GM23338 (cell line): Measurements from ENCODE around the gene HBS1L. TPM values are rescaled to one million over a fixed set of nuclear protein-coding genes. Genes with fewer than 3 reads are reported as not detected.

Experiments used
- ATAC-seq: fragments of 200-7000 bp; cut with Tn5 transposase; 3 replicates; pipeline ENCODE4 v1.9.1; 2020
- DNase-seq: peaks from one replicate; pipeline ENCODE4 v3.0.0-alpha.2; 2015; ENCODE audit warnings: low spot score
- H2AFZ ChIP-seq: fragments of 200-600 bp; sonication (generic); 2 replicates; pipeline ENCODE4 v1.8.0; 2016; ENCODE audit warnings: antibody characterized with exemption, mild to moderate bottlenecking, moderate library complexity
- H3F3A ChIP-seq: fragments of 200-600 bp; sonication (generic); replicated peaks from 2 replicates; pipeline ENCODE4 v1.8.0; 2017; ENCODE audit warnings: antibody characterized with exemption, mixed run types, low read depth
- H3K27ac ChIP-seq: fragments of 200-600 bp; sonication (generic); 2 replicates; pipeline ENCODE4 v1.6.1; 2016; ENCODE audit warnings: low read depth
- H3K27me3 ChIP-seq: fragments of 200-600 bp; sonication (generic); 2 replicates; pipeline ENCODE4 v1.8.0; 2016; ENCODE audit warnings: mild to moderate bottlenecking, mixed run types, moderate library complexity; ENCODE audit not compliant: insufficient read depth
- H3K36me3 ChIP-seq: fragments of 200-600 bp; sonication (generic); 2 replicates; pipeline ENCODE4 v1.8.0; 2016; ENCODE audit warnings: mild to moderate bottlenecking; ENCODE audit not compliant: insufficient read depth
- H3K4me1 ChIP-seq: fragments of 200-600 bp; sonication (generic); 2 replicates; pipeline ENCODE4 v1.8.0; 2016; ENCODE audit warnings: mild to moderate bottlenecking, moderate library complexity; ENCODE audit not compliant: insufficient read depth
- H3K4me2 ChIP-seq: fragments of 200-600 bp; sonication (generic); 2 replicates; pipeline ENCODE4 v1.7.1; 2017; ENCODE audit warnings: mixed run types
- H3K4me3 ChIP-seq: fragments of 200-600 bp; sonication (generic); 2 replicates; pipeline ENCODE4 v1.6.1; 2016; ENCODE audit warnings: mixed run types
- H3K79me2 ChIP-seq: fragments of 200-600 bp; sonication (generic); replicated peaks from 2 replicates; pipeline ENCODE4 v1.8.0; 2017; ENCODE audit warnings: mild to moderate bottlenecking; ENCODE audit not compliant: insufficient read depth
- H3K9me2 ChIP-seq: fragments of 200-600 bp; sonication (generic); 2 replicates; pipeline ENCODE4 v1.8.0; 2017; ENCODE audit not compliant: insufficient read depth
- H4K20me1 ChIP-seq: fragments of 200-600 bp; sonication (generic); replicated peaks from 2 replicates; pipeline ENCODE4 v1.8.0; 2017; ENCODE audit warnings: mild to moderate bottlenecking; ENCODE audit not compliant: insufficient read depth
- H3K27ac Mint-ChIP-seq: 2 replicates; pipeline ENCODE4 v1.8.0; 2020; ENCODE audit warnings: inconsistent platforms, mild to moderate bottlenecking, moderate library complexity, mixed read lengths
- H3K27me3 Mint-ChIP-seq: 3 replicates; pipeline ENCODE4 v1.8.0; 2022; ENCODE audit warnings: low read depth, mild to moderate bottlenecking, moderate library complexity, mixed read lengths, inconsistent platforms; ENCODE audit not compliant: insufficient read depth, poor library complexity
- H3K36me3 Mint-ChIP-seq: 3 replicates; pipeline ENCODE4 v1.8.0; 2021; ENCODE audit warnings: low read depth, mild to moderate bottlenecking, inconsistent platforms, moderate library complexity, mixed read lengths
- H3K4me1 Mint-ChIP-seq: 3 replicates; pipeline ENCODE4 v1.8.0; 2020; ENCODE audit warnings: mild to moderate bottlenecking, inconsistent platforms, mixed read lengths
- H3K4me3 Mint-ChIP-seq: 3 replicates; pipeline ENCODE4 v1.8.0; 2021; ENCODE audit warnings: moderate library complexity, mild to moderate bottlenecking, inconsistent platforms, mixed read lengths
- H3K9me3 Mint-ChIP-seq: 3 replicates; pipeline ENCODE4 v1.8.0; 2020; ENCODE audit warnings: moderate library complexity, mild to moderate bottlenecking, inconsistent platforms, mixed read lengths
- EZH2phosphoT487 ChIP-seq: fragments of 200-600 bp; sonication (generic); IDR thresholded peaks from one replicate; pipeline ENCODE4 v1.8.1; 2018; ENCODE audit warnings: antibody characterized with exemption; ENCODE audit not compliant: unreplicated experiment
- JUNB ChIP-seq: IDR thresholded peaks from one replicate; pipeline ENCODE4 v1.6.1; 2016; ENCODE audit warnings: antibody characterized with exemption; ENCODE audit not compliant: unreplicated experiment
- NANOG ChIP-seq: IDR thresholded peaks from 2 replicates; pipeline ENCODE4 v1.6.1; 2016; ENCODE audit warnings: antibody characterized with exemption, borderline replicate concordance
- POLR2AphosphoS5 ChIP-seq: IDR thresholded peaks from 2 replicates; pipeline ENCODE4 v1.6.1; 2016; ENCODE audit warnings: antibody characterized with exemption, low read depth
- ZNF114 ChIP-seq: fragments of 250-450 bp; sonication (Bioruptor Pico); IDR thresholded peaks from 2 replicates; pipeline ENCODE4 v1.5.0; 2020; ENCODE audit warnings: mild to moderate bottlenecking, moderate library complexity
- ZNF462 ChIP-seq: fragments of 250-450 bp; sonication (Bioruptor Pico); IDR thresholded peaks from 2 replicates; pipeline ENCODE4 v1.5.0; 2020; ENCODE audit warnings: mild to moderate bottlenecking, moderate library complexity
- polyA plus RNA-seq: library from polyadenylated mRNA; unstranded; fragments of >200 nt; fragmentation: Nextera tagmentation; extraction: Ambion mirVana; gene quantifications from 2 replicates; pipeline ENCODE4 v1.2.1, GENCODE V29; 2016
- total RNA-seq: library from RNA; depleted of rRNA; stranded (reverse); fragments of >200 nt; shearing (Covaris generic); gene quantifications from 2 replicates; pipeline ENCODE4 v1.2.3, GENCODE V29; 2014
- TF ChIP-seq, protein P1 (sequence below): IDR thresholded peaks from 2 replicates; pipeline ENCODE4 v1.6.1; 2016; ENCODE audit warnings: antibody characterized with exemption

HBS1L gene
- total and polyA plus RNA-seq, 2 experiments from 2014 or later, result 59.9 to 94.1 TPM

DNA sequence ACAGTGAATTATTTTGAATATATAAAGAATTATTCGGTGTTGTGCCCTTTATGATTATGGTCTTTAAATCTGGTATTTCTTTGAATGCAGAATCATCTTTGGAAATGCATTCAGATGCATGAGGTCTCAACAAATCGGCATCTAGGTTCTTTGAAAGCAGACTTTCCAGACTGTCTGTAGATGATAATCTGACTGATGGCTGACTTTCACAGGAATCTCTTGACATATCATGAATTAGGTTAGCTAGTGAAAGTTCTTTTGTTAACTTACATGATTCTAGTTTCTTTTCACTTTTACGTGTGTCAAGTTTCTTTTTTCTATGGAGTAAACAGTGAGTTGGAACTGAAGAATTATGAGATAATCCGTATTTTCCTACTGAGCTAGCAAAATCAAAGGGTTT lies 17.1 kb downstream of the HBS1L start:
- Mint-ChIP-seq H3K4me3 (no peak overlapping the region), H3K27me3 (no peaks in the 10 kb centered on the region), H3K9me3 (no peaks in the 10 kb centered on the region), H3K4me1 (no peaks in the 10 kb centered on the region), H3K27ac (no peak overlapping the region), H3K36me3 (peaks cover 39% of the 10 kb centered on the region)
- Histone ChIP-seq H3K4me1 (no peaks in the 10 kb centered on the region), H3K9me2 (no peaks in the 10 kb centered on the region), H3K27me3 (no peaks in the 10 kb centered on the region), H3K4me2 (no peak overlapping the region), H2AFZ (no peak overlapping the region), H3K79me2 (peaks cover 14% of the 10 kb centered on the region), H3F3A (no peaks in the 10 kb centered on the region), H3K27ac (no peak overlapping the region), H3K36me3 (peaks cover 19% of the 10 kb centered on the region), H4K20me1 (no peaks in the 10 kb centered on the region), H3K4me3 (no peak overlapping the region)
- no peak for ATAC-seq
- TF ChIP-seq EZH2phosphoT487, result no peak
- TF ChIP-seq, protein P1, sequence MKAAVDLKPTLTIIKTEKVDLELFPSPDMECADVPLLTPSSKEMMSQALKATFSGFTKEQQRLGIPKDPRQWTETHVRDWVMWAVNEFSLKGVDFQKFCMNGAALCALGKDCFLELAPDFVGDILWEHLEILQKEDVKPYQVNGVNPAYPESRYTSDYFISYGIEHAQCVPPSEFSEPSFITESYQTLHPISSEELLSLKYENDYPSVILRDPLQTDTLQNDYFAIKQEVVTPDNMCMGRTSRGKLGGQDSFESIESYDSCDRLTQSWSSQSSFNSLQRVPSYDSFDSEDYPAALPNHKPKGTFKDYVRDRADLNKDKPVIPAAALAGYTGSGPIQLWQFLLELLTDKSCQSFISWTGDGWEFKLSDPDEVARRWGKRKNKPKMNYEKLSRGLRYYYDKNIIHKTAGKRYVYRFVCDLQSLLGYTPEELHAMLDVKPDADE, result no peak
- no peak for TF ChIP-seq NANOG
- no peak for TF ChIP-seq ZNF114 (CRISPR knock-in tag)
- TF ChIP-seq JUNB, result no peak
- no peak for TF ChIP-seq ZNF462 (CRISPR knock-in tag)
- TF ChIP-seq POLR2AphosphoS5, result no peak
- no peak for DNase-seq
